ENCODE results near the gene YPEL1. TPM values are rescaled to one million over a fixed set of nuclear protein-coding genes. Genes with fewer than 3 reads are reported as not detected.

The YPEL1 gene
- total RNA-seq, 2 donors from 2014 or later, result 14.2 to 19.0 TPM

- H3K27me3 Mint-ChIP-seq, result no peaks in the 10 kb centered on the region
- H3K9me3 Mint-ChIP-seq, result no peaks in the 10 kb centered on the region
- H3K36me3 Mint-ChIP-seq, result no peaks in the 10 kb centered on the region
- no peak for ATAC-seq
- no peak overlapping the region for H3K4me3 Mint-ChIP-seq
- H3K27ac Mint-ChIP-seq, result peak overlapping the region; percentile 13 to 31
- H3K4me1 Mint-ChIP-seq (ENCODE audit: low read depth in 2 of 2), result peaks cover 9 to 22% of the 10 kb centered on the region in 2 donors
- DNase-seq (ENCODE audit: low spot score), result no peak
Measured at GRCh38 chr22:21710156-21710555, 25.4 kb downstream of the YPEL1 start.

GRCh38 chr22:21709688-21710087, 25.9 kb downstream of the YPEL1 start:
- no peaks in the 10 kb centered on the region for H3K36me3 Mint-ChIP-seq
- no peaks in the 10 kb centered on the region for H3K27me3 Mint-ChIP-seq
- peak overlapping the region in 1 of 2 donors; percentile 13 for H3K27ac Mint-ChIP-seq
- no peak overlapping the region for H3K4me3 Mint-ChIP-seq
- no peaks in the 10 kb centered on the region for H3K9me3 Mint-ChIP-seq
- peaks cover 9 to 19% of the 10 kb centered on the region in 2 donors for H3K4me1 Mint-ChIP-seq (ENCODE audit: low read depth in 2 of 2)
- DNase-seq (ENCODE audit: low spot score), result no peak
- ATAC-seq, result no peak

GRCh38 chr22:21708960-21709359, 26.6 kb downstream of the YPEL1 start:
- Mint-ChIP-seq H3K36me3 (no peaks in the 10 kb centered on the region), H3K9me3 (no peaks in the 10 kb centered on the region), H3K27me3 (no peaks in the 10 kb centered on the region), H3K27ac (peak overlapping the region in 1 of 2 donors; percentile 13), H3K4me3 (no peak overlapping the region), H3K4me1 (ENCODE audit: low read depth in 2 of 2) (peaks cover 9 to 19% of the 10 kb centered on the region in 2 donors)
- DNase-seq (ENCODE audit: low spot score) (no peak), ATAC-seq (no peak)

- H3K36me3 Mint-ChIP-seq, result no peaks in the 10 kb centered on the region
- DNase-seq (ENCODE audit: low spot score) (no peak), ATAC-seq (no peak)
- H3K27me3 Mint-ChIP-seq, result no peaks in the 10 kb centered on the region
- H3K9me3 Mint-ChIP-seq, result no peaks in the 10 kb centered on the region
- H3K4me3 Mint-ChIP-seq, result no peak overlapping the region
- H3K4me1 Mint-ChIP-seq (ENCODE audit: low read depth in 2 of 2), result peaks cover 0 to 8% of the 10 kb centered on the region in 2 donors
- H3K27ac Mint-ChIP-seq, result no peak overlapping the region
Measured at GRCh38 chr22:21707677-21708076, 27.9 kb downstream of the YPEL1 start.

GRCh38 chr22:21703684-21704316, 31.8 kb downstream of the YPEL1 start:
- no peaks in the 10 kb centered on the region for H3K9me3 Mint-ChIP-seq
- no peak for DNase-seq (ENCODE audit: low spot score)
- no peaks in the 10 kb centered on the region for H3K36me3 Mint-ChIP-seq
- no peak overlapping the region for H3K27ac Mint-ChIP-seq
- no peak overlapping the region for H3K4me3 Mint-ChIP-seq
- peaks cover 0 to 3% of the 10 kb centered on the region in 2 donors for H3K4me1 Mint-ChIP-seq (ENCODE audit: low read depth in 2 of 2)
- ATAC-seq, result no peak
- no peaks in the 10 kb centered on the region for H3K27me3 Mint-ChIP-seq

GRCh38 chr22:21702700-21703683, 32.6 kb downstream of the YPEL1 start:
- no peaks in the 10 kb centered on the region for H3K36me3 Mint-ChIP-seq
- ATAC-seq (no peak), DNase-seq (ENCODE audit: low spot score) (no peak)
- H3K27ac Mint-ChIP-seq, result no peak overlapping the region
- H3K4me3 Mint-ChIP-seq, result no peak overlapping the region
- H3K4me1 Mint-ChIP-seq (ENCODE audit: low read depth in 2 of 2), result peaks cover 0 to 3% of the 10 kb centered on the region in 2 donors
- no peaks in the 10 kb centered on the region for H3K9me3 Mint-ChIP-seq
- H3K27me3 Mint-ChIP-seq, result no peaks in the 10 kb centered on the region

- DNase-seq (ENCODE audit: low spot score) (no peak), ATAC-seq (no peak)
- H3K36me3 Mint-ChIP-seq, result no peaks in the 10 kb centered on the region
- no peaks in the 10 kb centered on the region for H3K9me3 Mint-ChIP-seq
- peak overlapping the region in 1 of 2 donors; percentile 15 for H3K27ac Mint-ChIP-seq
- H3K4me3 Mint-ChIP-seq, result no peak overlapping the region
- peaks cover 0 to 3% of the 10 kb centered on the region in 2 donors for H3K4me1 Mint-ChIP-seq (ENCODE audit: low read depth in 2 of 2)
- H3K27me3 Mint-ChIP-seq, result no peaks in the 10 kb centered on the region
Measured at GRCh38 chr22:21702094-21702493, 33.5 kb downstream of the YPEL1 start.

GRCh38 chr22:21701384-21701971, 34.1 kb downstream of the YPEL1 start:
- no peak for ATAC-seq
- Mint-ChIP-seq H3K27ac (peak overlapping the region in 1 of 2 donors; percentile 15), H3K36me3 (no peaks in the 10 kb centered on the region), H3K27me3 (no peaks in the 10 kb centered on the region), H3K9me3 (no peaks in the 10 kb centered on the region), H3K4me1 (ENCODE audit: low read depth in 2 of 2) (peaks cover 0 to 8% of the 10 kb centered on the region in 2 donors), H3K4me3 (no peak overlapping the region)
- DNase-seq (ENCODE audit: low spot score), result no peak

- DNase-seq (ENCODE audit: low spot score) (no peak), ATAC-seq (no peak)
- peak overlapping the region in 1 of 2 donors; percentile 15 for H3K27ac Mint-ChIP-seq
- H3K36me3 Mint-ChIP-seq, result no peaks in the 10 kb centered on the region
- no peaks in the 10 kb centered on the region for H3K27me3 Mint-ChIP-seq
- peaks cover 0 to 8% of the 10 kb centered on the region in 2 donors for H3K4me1 Mint-ChIP-seq (ENCODE audit: low read depth in 2 of 2)
- H3K4me3 Mint-ChIP-seq, result no peak overlapping the region
- no peaks in the 10 kb centered on the region for H3K9me3 Mint-ChIP-seq
Measured at GRCh38 chr22:21700822-21701221, 34.8 kb downstream of the YPEL1 start.

GRCh38 chr22:21699643-21700042, 36.0 kb downstream of the YPEL1 start:
- H3K27ac Mint-ChIP-seq, result no peak overlapping the region

GRCh38 chr22:21698430-21699329, 36.9 kb downstream of the YPEL1 start:
- no peak for ATAC-seq
- H3K36me3 Mint-ChIP-seq, result no peaks in the 10 kb centered on the region
- DNase-seq (ENCODE audit: low spot score), result no peak
- H3K4me3 Mint-ChIP-seq, result no peak overlapping the region
- no peak overlapping the region for H3K27ac Mint-ChIP-seq
- peaks cover 0 to 8% of the 10 kb centered on the region in 2 donors for H3K4me1 Mint-ChIP-seq (ENCODE audit: low read depth in 2 of 2)
- H3K27me3 Mint-ChIP-seq, result no peaks in the 10 kb centered on the region
- H3K9me3 Mint-ChIP-seq, result no peaks in the 10 kb centered on the region

More at GRCh38 chr22:21699643-21700042, 36.0 kb downstream of the YPEL1 start:
- Mint-ChIP-seq H3K9me3 (no peaks in the 10 kb centered on the region), H3K27me3 (no peaks in the 10 kb centered on the region), H3K4me1 (ENCODE audit: low read depth in 2 of 2) (peaks cover 0 to 8% of the 10 kb centered on the region in 2 donors), H3K36me3 (no peaks in the 10 kb centered on the region), H3K4me3 (no peak overlapping the region)
- DNase-seq (ENCODE audit: low spot score) (no peak), ATAC-seq (no peak)

- no peak overlapping the region for H3K27ac Mint-ChIP-seq
- no peaks in the 10 kb centered on the region for H3K9me3 Mint-ChIP-seq
- no peaks in the 10 kb centered on the region for H3K36me3 Mint-ChIP-seq
- H3K4me1 Mint-ChIP-seq (ENCODE audit: low read depth in 2 of 2), result peaks cover 0 to 8% of the 10 kb centered on the region in 2 donors
- DNase-seq (ENCODE audit: low spot score), result no peak
- H3K27me3 Mint-ChIP-seq, result no peaks in the 10 kb centered on the region
- no peak overlapping the region for H3K4me3 Mint-ChIP-seq
- no peak for ATAC-seq
Measured at GRCh38 chr22:21697880-21698279, 37.7 kb downstream of the YPEL1 start.
